HK-2 (cell line): ENCODE measurements around the gene GABRP.
A peak's percentile ranks its signal among the peaks of the same experiment; 100 is the strongest.
"Not testable (repeated sequence)": the region's sequence is repeated elsewhere in the genome, so short reads cannot be mapped to it uniquely, and the experiment has no call there.

Source experiments
- DNase-seq: peaks from one replicate; pipeline ENCODE4 v3.0.0-alpha.2; 2018; ENCODE audit not compliant: unreplicated experiment

GABRP gene

DNA sequence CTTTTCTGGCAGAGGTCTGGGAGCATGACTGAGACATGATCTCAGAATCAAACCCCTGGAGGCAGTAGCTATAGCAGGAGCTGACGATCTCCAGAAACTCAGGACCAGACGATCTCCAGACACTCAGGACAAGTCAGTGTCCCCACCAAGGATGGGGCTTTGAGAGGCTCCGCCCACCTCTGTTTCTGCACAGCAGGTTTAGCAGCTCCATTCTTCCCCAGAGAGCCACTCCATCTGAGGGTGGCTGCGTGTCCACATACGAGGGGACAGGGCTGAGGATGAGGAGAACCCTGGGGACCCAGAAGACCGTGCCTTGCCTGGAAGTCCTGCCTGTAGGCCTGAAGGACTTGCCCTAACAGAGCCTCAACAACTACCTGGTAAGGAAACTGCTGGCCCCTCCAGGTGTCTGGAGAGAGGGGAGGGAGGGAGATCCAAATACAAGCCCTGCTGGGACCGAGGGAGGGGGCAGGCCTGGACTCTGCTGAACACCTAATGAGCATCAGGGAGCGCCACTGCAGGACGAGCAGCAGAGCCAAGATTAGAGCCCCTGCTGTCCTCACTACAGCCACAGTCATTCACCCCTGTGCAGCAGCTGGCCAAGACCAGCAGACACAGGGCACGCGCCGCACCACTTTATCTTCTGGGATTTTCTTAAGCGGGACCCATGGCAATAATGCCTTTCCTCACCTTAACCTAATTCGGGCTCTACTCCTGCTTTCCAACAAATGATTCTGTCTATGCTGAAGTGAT, at the start of gene GABRP:
GABRP (plus strand) TSS at position 228 of the 750 bp plus-strand sequence. CDS start 4,891 bp downstream, outside the sequence.
- no peak for DNase-seq

DNA sequence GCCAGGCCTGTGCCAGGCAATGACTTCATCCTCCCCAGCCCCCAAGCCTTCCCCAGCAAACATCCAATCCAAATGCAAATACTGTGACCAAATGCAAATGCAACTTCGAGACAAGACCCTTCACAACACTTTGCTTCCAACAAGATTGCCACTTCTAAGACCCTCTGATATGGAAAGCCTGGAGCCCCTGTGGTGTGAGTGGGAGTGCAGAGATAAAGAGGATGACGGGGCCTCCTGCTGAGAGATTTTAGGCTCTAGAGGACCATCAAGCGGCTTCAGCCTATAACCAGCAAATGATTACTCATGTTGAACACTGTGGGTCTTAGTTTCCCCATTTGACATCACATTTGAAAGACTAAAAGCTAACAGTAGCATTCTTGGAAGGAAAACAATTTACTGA, 46.6 kb upstream of the GABRP start:
- no peak for DNase-seq

DNA sequence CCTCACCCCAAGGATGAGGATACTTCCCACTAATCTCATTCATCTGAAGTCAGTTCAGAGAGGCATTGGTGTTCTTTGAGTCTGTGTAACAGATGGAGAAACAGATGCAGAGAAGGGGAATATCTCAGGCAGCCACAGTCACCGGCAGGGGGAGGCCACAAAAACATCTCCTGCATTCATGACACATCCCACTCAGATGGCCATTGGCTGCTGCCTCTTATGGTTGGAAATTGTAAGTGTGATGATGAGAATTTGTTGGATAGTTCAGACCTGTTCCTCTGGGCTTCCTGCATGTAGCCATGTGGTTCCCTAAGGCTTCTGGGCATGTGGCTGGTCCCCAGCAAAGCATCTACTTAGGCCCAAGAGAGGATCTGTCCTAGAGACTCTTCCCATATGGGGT, 45.9 kb upstream of the GABRP start:
- no peak for DNase-seq

DNA sequence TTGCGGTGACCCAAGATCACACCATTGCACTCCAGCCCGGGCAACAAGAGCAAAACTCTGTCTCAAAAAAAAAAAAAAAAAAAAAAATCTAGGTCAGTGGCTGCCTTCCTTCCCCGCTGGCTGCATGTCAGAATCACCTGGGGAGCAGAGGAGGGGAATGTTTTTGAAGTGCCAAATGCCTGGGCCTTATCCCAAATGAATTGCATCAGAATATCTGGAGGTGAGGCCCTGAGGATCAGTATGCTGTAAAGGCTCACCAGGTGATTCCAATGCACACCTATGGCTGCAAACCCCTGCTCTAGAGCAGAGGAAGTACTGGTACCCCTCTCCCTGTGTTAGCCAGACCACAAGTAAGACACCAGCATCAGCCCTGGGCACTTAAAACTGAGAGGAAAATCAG, 44.7 kb upstream of the GABRP start:
- DNase-seq: no peak

GRCh38 chr5:170739446-170739845, 44.1 kb upstream of the GABRP start:
- DNase-seq: no peak

DNA sequence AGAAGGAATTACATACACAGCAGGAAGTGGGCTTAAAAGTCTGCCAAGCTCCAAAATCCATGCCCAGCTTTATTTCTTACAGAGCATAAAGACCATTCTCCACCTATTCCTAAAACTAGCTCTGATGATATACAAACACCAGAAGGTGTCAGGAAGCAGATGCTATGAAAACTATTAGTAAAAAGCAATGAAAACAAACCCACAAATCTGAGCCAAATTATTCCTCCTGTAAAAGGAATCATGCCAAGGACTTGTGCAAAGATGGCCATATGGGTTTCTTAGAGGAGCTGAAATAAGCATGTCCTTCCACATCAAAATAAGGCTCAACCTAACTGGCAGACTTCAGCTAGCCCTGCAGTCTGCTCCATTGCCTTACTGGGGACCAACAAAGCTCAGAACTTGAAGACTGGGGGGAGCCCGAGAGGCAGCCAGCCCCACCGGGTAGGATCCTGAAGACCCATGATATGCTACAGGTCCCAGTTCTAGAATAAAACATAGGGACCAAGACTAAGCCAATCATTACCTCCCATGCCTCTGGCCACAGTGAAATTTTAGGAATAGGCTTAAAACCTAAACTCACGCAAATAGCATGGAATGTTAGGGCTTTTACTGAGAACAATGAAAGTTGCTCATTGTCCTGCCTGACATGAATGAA, 42.8 kb upstream of the GABRP start:
- no peak for DNase-seq

GRCh38 chr5:170741801-170742200, 41.7 kb upstream of the GABRP start:
- DNase-seq: no peak

DNA sequence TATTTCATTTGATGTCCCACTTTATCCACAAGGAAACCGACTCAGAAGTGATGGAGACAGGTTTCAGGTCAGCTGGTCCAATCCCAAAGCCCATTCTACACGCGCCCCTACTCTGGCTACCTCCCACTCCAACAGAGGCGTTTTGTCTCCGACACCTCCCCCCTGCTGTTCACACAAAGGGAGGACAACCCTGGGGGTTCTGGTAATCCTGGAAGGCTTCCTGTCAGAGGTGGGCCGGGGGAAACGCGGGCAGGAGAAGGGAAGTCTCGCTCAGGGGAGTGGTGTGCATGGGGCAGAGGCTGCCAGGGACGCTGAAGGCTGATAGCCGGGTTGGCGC, 39.7 kb upstream of the GABRP start:
- DNase-seq: no peak

GRCh38 chr5:170745481-170746071, 37.9 kb upstream of the GABRP start:
- DNase-seq: peak; percentile 32

DNA sequence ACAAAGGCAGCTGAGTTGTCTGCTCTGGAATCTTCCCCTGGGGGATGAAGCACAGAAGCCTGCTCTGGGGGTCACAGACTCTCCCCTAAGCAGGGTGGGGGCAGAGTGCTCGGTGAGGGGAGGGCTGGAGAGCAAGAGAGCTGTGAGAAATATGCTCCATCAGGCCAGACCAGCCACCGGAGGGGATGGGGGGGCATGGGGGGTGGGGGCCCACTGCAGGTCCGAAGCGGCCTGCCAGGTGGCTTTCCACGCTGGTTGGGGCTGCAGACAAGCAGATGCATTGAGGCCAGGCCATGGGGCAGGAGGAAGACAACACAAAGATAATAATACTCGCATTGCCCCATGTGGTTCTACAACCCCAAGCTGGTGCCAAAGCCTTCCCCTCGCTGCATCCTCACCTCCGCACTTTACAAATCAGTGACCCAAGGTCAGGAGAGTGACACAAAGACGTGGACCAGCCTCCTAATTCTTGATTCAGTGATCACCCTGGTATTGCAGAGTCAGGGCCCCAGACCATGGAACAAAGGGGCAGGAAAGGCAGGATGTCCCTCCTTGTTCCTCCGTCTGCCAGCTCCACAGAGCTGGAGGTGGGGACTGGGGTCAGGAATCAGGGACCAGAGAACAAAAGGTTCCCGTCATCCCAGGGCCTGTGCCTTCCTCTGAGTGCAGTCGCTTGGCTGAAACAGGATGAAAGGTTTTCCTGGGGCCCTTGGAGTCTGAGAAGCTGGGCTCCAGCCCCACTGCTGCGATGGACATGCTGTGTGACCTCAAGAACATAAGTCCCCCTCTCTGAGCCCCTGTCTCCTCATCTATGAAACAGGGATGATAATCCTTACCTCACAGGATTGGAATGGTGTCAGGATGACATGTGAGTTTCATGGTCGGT, 37.2 kb upstream of the GABRP start:
- no peak for DNase-seq

DNA sequence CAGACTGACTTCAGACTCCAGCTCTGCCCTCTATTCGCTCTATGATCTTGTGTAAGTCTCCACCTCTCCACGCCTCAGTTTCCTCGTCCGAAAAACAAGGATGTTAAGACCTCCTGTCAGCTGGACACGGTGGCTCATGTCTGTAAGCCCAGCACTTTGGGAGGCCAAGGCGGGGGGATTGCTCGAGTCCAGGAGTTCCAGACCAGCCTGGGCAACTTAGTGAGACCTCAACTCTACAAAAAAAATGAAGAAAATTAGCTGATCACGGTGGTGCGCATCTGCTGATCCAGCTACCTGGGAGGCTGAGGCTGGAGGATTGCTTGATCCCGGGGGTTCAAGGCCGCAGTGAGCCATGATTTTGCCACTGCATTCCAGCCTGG, 36.6 kb upstream of the GABRP start:
- no peak for DNase-seq

DNA sequence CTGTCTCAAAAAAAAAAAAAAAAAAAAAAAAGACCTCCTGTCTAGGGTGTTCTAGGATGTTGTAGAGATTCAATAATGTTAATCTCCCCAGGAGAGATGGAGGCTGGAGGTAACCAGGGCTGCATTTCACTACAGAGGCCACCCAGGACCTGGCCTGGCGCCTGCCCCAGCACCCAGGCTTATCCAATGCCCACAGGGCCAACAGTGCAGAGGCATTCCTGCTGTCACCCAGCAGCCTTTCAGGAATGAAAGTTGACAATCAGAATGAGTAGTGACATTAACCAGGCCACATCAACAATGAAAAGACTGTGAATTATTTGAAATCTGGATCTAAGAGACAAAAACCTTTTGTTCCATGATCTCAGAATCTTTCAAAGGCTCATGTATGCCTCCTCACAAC, 36.2 kb upstream of the GABRP start:
- no peak for DNase-seq

DNA sequence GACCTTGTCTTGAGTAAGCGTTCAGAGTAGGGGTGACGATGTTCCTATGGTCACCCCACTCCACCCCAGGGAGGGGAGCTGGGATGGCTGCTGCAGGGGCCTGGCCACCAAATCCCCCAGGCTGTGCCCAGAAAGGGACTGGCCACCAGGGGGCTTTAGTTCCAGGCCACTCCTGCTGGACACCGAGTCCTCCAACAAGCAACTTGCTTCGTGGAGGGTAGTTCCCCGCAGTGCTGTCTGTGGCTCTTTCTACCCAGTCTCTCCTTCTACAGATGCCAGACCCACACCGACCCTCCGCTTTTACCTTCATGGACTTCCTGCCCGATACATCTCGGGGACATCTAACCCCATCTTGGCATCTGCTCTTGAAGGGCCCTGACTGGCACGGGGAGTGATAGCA, 35.7 kb upstream of the GABRP start:
- DNase-seq: no peak

DNA sequence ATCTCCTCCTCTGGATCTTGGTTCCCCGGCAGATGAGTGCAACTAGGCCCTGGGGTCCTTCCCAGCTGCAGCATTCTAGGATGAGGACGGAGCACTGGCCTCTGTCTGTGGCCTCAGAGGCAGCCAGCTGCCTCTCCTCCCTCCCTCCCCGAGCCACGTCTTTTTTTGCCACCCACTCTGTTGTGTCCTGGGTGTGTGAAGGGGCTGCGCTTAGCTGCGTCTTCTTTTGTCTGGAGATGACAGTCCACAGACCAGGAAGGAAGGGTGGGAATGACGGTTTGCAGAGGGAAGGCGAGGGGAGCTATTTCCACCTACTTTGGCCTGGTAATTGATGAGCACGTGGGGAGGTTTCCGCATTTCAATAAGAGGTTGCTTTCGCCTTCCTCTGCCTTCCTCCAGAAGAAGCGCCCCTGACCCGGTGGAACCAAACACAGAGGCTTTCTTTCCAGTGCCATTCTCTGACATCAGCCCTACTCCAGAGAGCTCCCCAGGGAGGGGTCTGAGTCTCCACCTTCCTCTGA, 34.5 kb upstream of the GABRP start:
- DNase-seq: no peak

DNA sequence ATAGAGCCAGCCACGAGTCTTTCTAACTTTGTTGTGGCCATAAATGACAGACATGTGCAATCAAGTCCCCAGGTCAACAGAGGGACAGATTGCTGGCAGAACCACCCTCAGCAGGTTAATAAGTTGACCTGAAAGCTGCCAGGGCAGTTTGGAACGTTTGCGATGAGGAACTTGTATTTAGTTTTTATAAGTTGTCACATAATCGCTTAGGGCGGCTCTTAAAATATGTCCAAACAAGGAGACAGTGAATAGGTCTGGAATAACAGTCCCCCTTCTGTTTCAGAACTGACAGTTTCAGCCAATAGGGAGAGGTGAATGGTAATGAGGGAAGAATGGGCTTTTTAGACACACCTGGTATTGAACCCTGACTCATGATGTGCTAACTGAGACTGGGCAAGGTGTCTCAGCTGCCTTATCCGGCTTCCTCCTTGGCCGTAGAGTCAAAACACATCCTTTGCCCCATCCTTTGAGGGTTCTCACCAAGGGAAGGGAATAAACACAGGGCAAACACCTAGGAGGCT, 33.6 kb upstream of the GABRP start:
- no peak for DNase-seq

GRCh38 chr5:170750791-170751190, 32.7 kb upstream of the GABRP start:
- DNase-seq: no peak

DNA sequence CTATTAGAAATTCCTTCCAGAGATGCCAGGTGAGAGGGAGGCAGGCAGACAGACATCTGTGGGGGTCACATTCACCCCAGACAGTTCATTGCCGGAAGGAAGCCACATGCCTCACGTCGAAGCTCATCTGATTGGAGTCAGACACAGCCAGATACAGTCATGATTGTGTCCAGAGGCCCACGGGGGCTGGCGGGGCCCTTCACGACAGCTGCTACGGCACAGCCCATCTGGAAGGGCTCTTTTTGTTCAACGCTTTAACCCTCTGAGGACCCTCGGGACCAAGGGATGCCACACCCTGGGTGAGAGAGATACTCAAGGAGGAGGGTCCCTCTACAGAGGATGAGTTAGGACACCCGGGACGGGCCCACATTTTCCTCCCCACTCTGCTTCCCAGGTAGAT, 31.9 kb upstream of the GABRP start:
- DNase-seq: no peak

DNA sequence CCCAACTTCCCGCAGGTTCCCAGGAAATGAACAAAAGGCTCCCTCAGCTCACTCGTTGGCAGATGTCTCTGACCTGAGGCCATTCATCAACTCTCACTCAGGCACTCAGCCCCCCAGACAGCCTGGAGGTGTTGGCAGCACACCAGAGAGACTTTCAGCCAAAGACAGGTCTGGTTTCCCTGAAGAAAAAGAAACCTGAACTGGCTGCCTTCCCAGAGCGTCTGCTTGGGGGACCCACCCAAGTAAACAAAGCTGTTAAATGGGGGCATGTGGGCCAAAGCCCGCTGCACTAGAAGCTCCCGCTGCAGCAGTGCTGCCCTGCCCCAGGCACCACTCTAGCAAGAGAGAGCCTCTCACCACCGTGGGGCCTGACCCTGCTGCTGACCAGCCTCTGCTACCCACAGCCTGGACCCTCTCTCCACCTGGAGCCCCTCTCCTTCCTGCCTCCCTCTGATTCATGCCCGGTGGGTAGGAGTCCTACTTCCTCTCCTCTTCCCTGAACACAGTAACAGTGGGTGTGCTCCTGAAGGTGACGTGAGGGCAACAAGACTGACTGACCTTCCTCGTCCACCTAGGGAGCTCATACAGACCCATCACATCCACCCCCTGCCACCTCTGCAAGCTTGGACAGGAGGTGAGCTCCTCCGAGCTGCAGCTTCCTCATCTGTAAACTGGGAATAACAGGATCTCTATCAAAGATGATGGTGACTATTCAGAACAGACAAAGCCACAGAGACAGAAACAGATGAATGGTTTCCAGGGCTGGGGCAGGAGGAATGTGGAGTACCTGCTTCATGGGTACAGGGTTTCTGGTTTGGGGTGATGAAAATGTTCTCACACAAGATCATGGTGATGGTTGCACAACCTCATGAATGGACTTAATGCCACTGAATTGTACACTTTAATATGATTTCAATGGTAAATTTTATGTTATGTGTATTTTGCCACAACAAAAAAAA, 31.0 kb upstream of the GABRP start:
- DNase-seq: no peak

GRCh38 chr5:170753311-170753710, 30.2 kb upstream of the GABRP start:
- no peak for DNase-seq

- not testable (repeated sequence) for DNase-seq
These were observed 29.0 kb upstream of the GABRP start for GRCh38 chr5:170754508-170754907.
